Anterior cingulate cortex (tissue), 58 donors: Measurements from ENCODE around the gene SERPINE1.
"Not testable (repeated sequence)": the region's sequence is repeated elsewhere in the genome, so short reads cannot be mapped to it uniquely, and the experiment has no call there.

Experiments used
- DNase-seq, 58 donors: peaks; one replicate each; lab custom pipeline; 2025; lab: John Stamatoyannopoulos, UW

The SERPINE1 gene

DNA sequence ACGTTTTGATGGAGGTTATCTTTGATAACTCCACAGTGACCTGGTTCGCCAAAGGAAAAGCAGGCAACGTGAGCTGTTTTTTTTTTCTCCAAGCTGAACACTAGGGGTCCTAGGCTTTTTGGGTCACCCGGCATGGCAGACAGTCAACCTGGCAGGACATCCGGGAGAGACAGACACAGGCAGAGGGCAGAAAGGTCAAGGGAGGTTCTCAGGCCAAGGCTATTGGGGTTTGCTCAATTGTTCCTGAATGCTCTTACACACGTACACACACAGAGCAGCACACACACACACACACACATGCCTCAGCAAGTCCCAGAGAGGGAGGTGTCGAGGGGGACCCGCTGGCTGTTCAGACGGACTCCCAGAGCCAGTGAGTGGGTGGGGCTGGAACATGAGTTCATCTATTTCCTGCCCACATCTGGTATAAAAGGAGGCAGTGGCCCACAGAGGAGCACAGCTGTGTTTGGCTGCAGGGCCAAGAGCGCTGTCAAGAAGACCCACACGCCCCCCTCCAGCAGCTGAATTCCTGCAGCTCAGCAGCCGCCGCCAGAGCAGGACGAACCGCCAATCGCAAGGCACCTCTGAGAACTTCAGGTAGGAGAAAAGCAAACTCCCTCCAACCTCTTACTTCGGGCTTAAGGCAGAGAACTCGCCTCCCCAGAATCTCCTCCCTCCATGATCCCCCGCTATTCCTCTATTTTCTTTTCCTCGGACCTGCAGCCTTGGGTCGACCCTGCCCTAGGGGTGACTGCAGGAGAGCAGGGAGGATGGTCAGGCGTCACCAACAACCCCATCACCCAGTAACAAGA, at the start of gene SERPINE1:
Gene SERPINE1 (plus strand): TSS at position 454 of the 809 bp plus-strand sequence. CDS start 1,290 bp downstream, outside the sequence.
- peak in 20 of 58 donors; percentile 2 to 48 (median 21) for DNase-seq

DNA sequence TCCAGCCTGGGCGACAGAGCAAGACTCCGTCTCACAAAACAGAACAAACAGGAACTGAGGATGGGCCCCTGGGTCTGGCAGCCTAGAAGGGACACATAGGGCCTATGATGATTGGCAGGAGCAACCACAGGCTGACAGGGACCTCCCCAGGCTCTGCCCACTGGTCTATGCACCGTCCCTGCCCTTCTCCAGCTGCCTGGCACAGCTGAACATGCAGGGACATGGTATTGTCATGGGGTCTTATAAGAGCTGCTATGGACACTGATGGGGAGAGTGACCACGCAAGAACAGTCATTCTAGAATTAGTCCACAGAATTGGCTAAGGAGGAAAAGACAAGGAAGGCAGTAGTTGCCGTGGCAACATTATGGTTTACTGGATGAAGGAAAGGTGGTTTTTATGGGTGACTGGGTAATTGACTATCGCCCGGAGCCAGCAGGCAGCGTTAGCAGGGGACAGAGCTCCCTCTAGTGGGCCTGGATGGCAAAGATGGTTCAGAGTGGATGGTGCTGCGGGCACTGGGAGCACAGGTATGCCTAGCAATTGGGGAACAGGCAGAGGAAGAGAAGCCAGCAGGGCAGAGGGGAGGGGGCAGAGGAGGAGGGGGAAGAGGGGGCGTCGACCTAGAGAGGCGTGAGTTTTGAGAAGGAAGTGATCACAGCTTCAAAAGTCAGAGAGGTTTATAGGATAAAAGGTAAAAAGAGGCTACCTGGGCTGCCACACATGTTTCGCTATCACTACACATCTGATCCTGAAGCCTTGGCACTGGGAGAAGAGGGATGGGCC, 49.4 kb upstream of the SERPINE1 start:
- DNase-seq = peak in 54 of 58 donors; percentile 10 to 86 (median 44)

DNA sequence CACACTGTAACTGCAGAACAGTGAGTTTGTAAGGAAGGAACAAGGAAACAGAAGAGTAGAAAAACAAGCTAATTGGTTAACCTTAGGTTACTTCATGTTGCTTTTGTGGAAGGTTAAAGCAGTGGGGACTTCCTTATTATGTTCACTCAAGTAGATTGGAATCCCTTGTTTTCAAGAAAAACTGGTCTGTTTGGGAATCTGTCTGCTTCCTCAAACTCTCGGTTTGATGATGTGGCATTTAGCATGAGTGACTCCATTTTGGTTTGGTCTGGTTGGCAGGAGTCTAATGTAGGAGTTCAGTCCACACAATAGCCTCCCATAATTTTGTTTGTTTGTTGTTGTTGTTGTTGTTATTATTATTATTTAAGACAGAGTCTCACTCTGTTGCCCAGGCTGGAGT, 45.5 kb upstream of the SERPINE1 start:
- DNase-seq = no peak

DNA sequence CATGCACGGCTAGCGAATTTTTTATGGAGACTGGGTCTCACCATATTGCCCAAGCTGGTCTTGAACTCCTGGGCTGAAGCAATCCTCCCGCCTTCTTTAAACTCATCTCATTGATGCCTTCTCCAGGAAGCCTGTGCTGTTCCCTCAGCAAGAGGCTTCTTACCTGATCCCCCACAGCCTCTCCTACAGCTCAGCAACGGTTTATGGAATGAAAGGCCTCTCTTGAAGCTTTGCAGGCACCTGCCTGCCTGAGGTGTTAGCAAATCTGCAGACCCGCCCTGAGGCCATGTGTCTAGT, 42.1 kb upstream of the SERPINE1 start:
- DNase-seq = no peak

DNA sequence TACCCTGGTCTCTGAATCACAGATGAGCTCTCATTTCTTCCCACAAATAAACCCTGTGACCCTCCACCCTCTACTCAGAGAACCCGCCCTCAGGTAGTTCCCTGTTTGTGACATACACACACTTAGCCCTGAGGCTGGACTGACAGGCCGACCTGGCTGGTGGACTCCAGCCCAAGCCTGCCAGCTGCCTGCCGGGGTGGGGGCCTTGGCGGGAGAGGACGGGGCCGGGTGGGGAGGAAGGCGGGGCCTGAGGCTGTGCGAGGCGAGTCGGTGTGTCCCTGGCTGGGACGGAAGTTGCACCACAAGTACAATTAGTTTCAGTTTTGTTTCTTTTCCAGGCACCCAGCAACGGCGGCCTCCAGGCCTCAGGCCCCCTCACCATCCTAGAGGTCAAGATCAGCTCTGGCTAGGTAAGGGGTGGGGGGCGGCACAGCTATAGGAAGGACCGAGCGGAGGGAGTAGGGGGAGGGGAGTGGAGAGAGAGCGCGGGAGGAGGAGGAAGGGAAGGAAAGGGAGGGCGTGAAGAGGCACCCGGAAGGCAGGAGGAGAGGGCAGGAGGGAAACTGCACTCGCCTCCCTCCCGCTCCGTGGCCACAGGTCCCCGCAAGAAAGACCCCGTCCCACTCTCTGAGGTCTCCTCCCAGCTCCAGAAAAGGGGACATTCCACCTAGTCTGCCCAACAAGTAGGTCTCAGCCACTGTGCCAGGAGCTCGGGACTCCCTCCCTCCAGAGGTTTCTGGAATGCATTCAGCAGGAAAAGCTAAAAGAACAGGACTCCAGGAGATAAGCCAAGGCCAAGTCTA, 41.5 kb upstream of the SERPINE1 start, which contains the start of gene TRIM56:
Gene TRIM56 (plus strand): TSS at position 320 of the 803 bp plus-strand sequence. CDS start 1,832 bp downstream, outside the sequence.
- peak in 51 of 58 donors; percentile 16 to 89 (median 56) for DNase-seq

DNA sequence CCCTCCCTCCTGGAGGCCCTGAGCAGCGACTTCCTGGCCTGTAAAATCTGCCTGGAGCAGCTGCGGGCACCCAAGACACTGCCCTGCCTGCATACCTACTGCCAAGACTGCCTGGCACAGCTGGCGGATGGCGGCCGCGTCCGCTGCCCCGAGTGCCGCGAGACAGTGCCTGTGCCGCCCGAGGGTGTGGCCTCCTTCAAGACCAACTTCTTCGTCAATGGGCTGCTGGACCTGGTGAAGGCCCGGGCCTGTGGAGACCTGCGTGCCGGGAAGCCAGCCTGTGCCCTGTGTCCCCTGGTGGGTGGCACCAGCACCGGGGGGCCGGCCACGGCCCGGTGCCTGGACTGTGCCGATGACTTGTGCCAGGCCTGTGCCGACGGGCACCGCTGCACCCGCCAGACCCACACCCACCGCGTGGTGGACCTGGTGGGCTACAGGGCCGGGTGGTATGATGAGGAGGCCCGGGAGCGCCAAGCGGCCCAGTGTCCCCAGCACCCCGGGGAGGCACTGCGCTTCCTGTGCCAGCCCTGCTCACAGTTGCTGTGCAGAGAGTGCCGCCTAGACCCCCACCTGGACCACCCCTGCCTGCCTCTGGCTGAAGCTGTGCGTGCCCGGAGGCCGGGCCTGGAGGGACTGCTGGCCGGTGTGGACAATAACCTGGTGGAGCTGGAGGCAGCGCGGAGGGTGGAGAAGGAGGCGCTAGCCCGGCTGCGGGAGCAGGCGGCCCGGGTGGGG, 39.4 kb upstream of the SERPINE1 start:
- DNase-seq = no peak

DNA sequence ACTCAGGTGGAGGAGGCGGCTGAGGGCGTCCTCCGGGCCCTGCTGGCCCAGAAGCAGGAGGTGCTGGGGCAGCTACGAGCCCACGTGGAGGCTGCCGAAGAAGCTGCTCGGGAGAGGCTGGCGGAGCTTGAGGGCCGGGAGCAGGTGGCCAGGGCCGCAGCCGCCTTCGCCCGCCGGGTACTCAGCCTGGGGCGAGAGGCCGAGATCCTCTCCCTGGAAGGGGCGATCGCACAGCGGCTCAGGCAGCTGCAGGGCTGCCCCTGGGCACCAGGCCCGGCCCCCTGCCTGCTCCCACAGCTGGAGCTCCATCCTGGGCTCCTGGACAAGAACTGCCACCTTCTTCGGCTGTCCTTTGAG, 38.9 kb upstream of the SERPINE1 start:
- DNase-seq = no peak

DNA sequence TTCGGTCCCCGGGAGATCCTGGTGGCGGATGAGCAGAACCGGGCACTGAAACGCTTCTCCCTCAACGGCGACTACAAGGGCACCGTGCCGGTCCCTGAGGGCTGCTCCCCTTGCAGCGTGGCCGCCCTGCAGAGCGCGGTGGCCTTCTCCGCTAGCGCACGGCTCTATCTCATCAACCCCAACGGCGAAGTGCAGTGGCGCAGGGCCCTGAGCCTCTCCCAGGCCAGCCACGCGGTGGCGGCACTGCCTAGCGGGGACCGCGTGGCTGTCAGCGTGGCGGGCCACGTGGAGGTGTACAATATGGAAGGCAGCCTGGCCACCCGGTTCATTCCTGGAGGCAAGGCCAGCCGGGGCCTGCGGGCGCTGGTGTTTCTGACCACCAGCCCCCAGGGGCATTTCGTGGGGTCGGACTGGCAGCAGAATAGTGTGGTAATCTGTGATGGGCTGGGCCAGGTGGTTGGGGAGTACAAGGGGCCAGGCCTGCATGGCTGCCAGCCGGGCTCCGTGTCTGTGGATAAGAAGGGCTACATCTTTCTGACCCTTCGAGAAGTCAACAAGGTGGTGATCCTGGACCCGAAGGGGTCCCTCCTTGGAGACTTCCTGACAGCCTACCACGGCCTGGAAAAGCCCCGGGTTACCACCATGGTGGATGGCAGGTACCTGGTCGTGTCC, 37.9 kb upstream of the SERPINE1 start:
- no peak for DNase-seq

DNA sequence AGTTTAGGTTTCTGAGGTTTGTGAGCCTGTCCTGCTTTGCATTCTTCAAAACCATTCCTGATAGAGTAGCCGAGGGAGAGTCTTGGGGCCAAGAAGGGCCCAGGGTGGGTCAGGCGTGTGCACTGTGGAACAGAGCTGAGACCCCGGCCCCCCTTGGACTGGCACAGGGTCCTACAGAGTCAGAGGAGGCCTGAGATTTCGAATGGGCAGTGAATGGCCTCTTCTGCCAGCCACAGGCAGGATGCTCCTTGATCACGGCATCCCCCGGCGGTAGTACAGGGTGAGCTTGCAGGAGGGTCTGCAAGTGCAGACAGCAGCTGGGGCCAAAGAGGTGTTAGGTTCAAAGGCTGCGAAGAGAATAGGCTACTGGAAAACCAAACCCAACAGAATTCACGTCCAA, 37.0 kb upstream of the SERPINE1 start:
- DNase-seq = no peak

DNA sequence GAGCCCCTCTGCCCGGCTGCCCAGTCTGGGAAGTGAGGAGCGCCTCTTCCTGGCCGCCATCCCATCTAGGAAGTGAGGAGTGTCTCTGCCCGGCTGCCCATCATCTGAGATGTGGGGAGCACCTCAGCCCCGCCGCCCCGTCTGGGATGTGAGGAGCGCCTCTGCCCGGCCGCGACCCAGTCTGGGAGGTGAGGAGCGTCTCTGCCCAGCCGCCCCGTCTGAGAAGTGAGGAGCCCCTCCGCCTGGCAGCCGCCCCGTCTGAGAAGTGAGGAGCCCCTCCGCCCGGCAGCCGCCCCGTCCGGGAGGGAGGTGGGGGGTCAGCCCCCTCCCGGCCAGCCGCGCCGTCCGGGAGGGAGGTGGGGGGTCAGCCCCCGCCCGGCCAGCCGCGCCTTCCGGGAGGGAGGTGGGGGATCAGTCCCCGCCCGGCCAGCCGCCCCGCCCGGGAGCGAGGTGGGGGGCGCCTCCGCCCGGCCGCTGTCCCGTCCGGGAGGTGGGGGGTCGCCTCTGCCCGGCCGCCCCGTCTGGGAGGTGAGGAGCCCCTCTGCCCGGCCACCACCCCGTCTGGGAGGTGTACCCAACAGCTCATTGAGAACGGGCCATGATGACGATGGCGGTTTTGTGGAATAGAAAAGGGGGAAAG, 34.5 kb upstream of the SERPINE1 start:
- not testable (repeated sequence) for DNase-seq

DNA sequence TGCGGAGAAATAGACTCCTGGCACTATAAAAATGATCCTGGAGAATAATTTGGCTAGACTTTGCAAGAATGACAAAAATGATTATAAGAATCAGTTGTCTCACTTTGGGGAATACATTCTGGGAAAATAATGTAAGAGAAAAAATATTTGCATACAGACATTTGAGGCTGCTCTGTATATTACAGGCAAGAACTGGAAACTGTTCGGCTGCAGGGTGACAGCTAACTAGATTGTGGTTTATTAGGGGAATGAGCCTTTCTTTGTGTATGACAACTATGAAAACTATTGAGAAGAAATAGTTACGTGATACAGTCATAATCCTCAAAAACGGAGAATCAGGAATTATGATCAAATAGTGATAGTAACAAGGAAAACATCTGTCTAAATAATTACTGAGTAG, 33.0 kb upstream of the SERPINE1 start:
- no peak for DNase-seq

DNA sequence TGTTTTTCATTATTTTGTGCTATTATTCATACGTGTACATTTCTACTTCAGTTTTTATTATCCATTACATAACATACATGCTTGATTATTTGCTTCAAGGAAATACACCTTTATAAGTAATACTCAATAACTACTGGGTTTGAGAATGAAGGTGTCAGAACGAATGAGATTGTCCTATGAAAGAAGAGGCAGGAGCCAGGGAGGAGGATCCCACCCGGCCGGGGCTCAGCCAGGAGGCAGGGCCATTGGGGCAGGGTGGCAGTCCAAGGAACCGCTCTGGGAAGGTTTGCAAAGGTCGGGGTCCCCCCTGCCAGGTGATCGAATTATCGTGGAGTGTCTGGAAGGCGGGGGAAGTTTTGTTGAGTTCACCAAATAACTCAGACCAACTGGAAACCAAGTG, 32.5 kb upstream of the SERPINE1 start:
- DNase-seq = no peak

DNA sequence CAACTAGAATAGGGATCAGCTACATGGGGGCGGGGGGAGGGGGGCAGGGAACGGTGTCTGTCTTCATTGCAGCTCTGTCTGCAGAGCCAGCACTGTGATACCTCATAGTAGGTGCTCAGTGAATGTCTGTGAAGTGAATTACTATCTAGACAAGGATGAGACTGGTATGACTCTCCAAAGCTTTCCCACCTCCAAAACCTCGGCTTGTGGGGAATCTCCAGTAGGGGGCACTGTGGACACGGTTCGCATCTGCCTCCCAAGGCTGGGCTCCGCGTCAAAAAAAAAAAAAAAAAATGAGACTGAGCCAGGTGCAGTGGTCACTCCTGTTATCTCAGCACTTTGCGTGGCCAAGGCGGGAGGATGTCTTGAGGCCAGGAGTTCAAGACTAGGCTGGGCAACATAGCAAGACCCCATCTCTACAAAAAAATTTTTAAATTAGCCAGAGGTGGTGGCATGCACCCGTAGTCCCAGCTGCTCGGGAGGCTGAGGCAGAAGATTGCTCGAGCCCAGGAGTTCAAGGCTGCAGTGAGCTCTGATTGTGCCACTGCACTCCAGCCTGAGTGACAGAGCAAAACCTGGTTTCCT, 32.0 kb upstream of the SERPINE1 start:
- peak in 15 of 58 donors; percentile 1 to 48 (median 15) for DNase-seq

DNA sequence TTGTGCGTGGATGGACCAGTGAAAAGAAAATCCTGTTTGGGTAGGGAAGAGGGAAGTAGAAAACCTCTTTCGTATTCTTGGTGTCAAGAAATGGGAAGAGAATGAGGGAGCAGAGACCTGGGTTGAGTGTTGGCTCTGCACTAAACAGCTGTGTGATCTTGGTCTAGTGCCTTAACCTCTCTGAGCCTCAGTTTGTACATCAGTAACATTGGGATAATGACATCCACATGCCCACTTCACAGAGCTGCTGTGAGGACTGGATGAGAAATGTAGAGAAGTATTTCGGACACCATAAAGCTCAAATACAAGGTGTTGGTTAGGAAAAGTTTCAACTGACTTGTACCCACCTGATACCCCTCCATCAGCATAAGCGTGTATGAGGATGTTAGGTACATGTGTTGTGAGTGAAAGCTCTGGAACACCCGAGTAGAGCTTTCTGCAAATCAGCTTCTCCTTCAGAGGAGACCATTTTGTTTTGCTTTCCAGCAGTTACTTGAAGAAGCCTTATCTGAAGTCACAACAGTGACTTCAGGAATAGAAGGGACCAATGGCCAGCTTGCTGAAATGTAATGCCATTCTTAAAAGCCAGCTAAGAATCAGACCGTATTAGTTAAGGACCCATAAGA, 30.5 kb upstream of the SERPINE1 start:
- DNase-seq = no peak

DNA sequence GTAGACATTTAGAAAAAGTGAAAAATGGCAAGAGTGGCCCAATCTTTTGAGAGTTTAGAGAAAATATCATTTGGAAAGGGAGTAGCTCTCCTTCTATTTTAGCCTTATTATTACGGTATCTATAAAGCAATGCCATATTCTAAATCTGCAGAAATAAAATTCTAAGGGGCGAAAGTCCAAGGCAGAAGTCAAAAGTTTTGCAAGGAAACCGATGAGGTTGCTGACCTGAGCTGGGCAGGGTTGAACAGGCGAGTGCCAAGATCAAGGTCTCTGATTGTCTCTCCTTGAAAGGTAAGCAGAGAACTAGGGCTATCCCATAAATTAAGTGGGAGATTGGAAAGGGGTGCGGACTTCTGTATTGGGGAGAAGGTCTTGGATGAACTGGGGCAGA, 30.0 kb upstream of the SERPINE1 start:
- no peak for DNase-seq

DNA sequence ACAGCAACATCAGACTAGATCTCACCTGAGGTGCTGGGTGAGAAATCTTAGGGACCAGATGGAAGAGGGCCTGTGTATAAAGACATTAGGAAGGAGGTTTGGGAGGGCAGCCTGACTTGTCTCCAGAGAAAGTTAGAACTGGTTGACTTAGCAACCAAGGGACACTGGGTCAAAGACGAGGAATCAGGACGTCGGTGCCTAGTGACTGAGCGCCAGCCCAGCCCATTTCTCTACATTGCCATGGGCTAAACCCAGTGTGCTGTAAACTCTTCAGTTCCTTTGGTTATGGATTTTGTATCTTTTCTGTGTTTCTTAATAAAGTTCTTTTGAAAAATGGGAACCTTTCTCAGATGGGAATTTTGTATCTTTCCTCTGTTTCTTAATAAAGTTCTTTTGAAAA, 29.3 kb upstream of the SERPINE1 start:
- no peak for DNase-seq

DNA sequence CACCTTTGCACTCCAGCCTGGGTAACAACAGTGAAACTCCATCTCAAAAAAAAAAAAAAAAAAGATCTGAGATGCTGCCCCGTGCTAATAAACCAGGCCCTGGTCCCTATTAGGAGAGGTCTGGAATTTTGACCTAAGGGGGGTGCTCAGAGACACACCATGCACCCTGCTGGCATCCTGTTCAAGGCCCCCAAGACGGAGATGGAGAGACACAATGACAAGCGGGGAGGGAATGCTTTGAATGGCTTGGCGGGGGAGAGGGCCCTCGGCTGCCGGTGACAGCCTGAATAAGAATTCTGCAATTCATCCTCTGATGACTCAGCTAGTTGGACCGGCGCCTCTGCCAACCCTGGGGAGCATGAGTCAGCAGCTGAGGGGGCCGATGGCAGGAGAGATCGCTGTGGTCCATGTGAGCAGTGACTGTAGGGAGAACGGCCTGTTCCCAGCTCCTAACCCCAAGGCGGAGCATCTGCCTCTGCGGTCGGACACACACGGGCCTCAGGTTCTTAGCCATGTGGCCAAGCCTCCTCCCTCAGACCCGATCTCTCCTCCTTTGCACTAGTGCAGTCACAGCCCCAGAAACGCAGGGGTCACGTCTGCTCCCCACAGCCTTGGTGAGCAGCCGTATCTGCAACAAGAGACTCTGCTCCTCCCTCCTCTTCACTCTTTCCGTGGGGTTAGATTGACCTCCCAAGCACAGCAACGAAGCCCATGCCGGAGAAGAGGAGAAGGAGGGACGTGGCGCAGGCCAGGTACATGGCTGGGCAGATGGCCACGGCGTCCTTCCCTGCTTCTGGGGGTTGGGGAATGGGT, 26.7 kb upstream of the SERPINE1 start:
- peak in 57 of 58 donors; percentile 28 to 93 (median 82) for DNase-seq
